H1 (cell line): ENCODE data around the gene GALNT15. TPM values are rescaled to one million over a fixed set of nuclear protein-coding genes. Genes with fewer than 3 reads are reported as not detected.

Experiments
- SUZ12 ChIP-seq: fragments of 200-600 bp; sonication (generic); IDR thresholded peaks from 2 replicates; pipeline ENCODE4 v1.6.1; 2012; ENCODE audit warnings: mild to moderate bottlenecking, inconsistent platforms, low read length, moderate library complexity, mixed read lengths
- polyA plus RNA-seq, 7 experiments: library from polyadenylated mRNA; depleted of rRNA in 3 of 7; stranded (reverse) in 5 of 7; unstranded in 2 of 7; fragments of >200 nt in 5 of 7; fragments of 200-250 nt in 2 of 7; gene quantifications; 1 replicate in 5 of 7; 2 replicates in 1 of 7; 4 replicates in 1 of 7; pipeline versions ENCODE4 v1.2.1 to v1.2.3, GENCODE V29; 2011 to 2013; ENCODE audit warnings: missing spikeins in 2 of 7, mixed read lengths in 2 of 7
- total RNA-seq: library from RNA; stranded (reverse); fragmentation: NEBNext Ultra II Directional; extraction: Animal tissue kit (Norgen Biotek cat#: 25700); gene quantifications from 2 replicates; pipeline ENCODE4 v1.2.1, GENCODE V29; 2021

The GALNT15 gene
- total and polyA plus RNA-seq, 2 of the 8 experiments (the other 6 are each of a cell fraction or from before 2014, with no cell fraction given), result 0.02 TPM; not detected in 1

DNA sequence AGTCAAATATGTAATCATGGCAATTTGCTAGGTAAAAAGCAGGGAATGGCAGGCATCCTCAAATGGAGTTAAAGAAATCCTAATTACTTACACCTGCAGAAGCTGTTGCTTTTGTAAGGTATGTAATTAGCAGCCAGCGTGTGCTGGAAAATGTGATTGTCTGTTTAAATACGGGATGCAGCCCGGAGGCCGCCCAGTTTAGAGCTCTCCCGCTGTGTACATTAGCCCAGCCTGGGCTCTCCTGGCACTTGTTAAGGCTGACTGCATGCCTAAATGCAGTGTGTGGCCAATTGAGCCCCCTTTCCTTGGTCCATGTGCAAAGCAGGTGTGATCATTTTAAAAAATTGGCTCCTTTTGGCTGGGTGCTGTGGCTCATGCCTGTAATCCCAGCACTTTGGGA is 81.2 kb downstream of the GALNT15 start (continued):
- TF ChIP-seq SUZ12, result no peak
